Endothelial cell of umbilical vein (primary cell): ENCODE measurements around the gene NAP1L4. TPM values are rescaled to one million over a fixed set of nuclear protein-coding genes. Genes with fewer than 3 reads are reported as not detected.
"Not testable (repeated sequence)": the region's sequence is repeated elsewhere in the genome, so short reads cannot be mapped to it uniquely, and the experiment has no call there.

ENCODE experiments used
- BruUV-seq: library from RNA; stranded (reverse); fragments of 400-500 nt; replicated peaks from 2 replicates; lab custom pipeline; 2021; lab: Mats Ljungman, UMichigan
- CTCF ChIA-PET: fragments of 300-600, 350-600 bp; sonication (Branson Sonifier 250); formaldehyde crosslinking; loops from one replicate; lab custom pipeline; 2021; ENCODE audit warnings: antibody characterized with exemption, inconsistent platforms; lab: Charles Lee
- POLR2A ChIA-PET: fragments of 300-600, 350-600 bp; sonication (Branson Sonifier 250); formaldehyde crosslinking; loops from one replicate; lab custom pipeline; 2021; ENCODE audit warnings: antibody characterized with exemption, inconsistent platforms; lab: Charles Lee
- DNase-seq: peaks from one replicate; pipeline ENCODE4 v3.0.0-alpha.2; 2011; ENCODE audit warnings: low read depth, low spot score
- FAIRE-seq: peaks from 2 replicates; lab custom pipeline; 2011; peaks lifted over from hg19 to GRCh38; lab: Jason Lieb, UNC
- H2AFZ ChIP-seq: 2 replicates; pipeline ENCODE4 v1.6.0; 2012; ENCODE audit warnings: low read depth, low read length, control low read depth, inconsistent platforms
- H3K27ac ChIP-seq: 2 replicates; pipeline ENCODE4 v1.5.1; 2011; ENCODE audit warnings: low read depth, mild to moderate bottlenecking, control low read depth, low read length, moderate library complexity; ENCODE audit not compliant: insufficient read depth
- H3K27me3 ChIP-seq, 2 experiments: 2 replicates each; pipeline versions ENCODE4 v1.6.0 to v1.6.1; 2011; ENCODE audit warnings: low read length in 2 of 2, mixed read lengths in 1 of 2; ENCODE audit not compliant: control insufficient read depth in 2 of 2, insufficient read depth in 2 of 2
- H3K36me3 ChIP-seq, 2 experiments: 2 replicates in 1 of 2; 3 replicates in 1 of 2; pipeline ENCODE4 v1.5.1; 2011; ENCODE audit warnings: low read length in 2 of 2, mild to moderate bottlenecking in 1 of 2, moderate library complexity in 1 of 2; ENCODE audit not compliant: control insufficient read depth in 2 of 2, insufficient read depth in 2 of 2; ENCODE audit errors: extremely low read depth in 1 of 2
- H3K4me1 ChIP-seq: 3 replicates; pipeline ENCODE4 v1.5.1; 2011; ENCODE audit warnings: mild to moderate bottlenecking, low read length; ENCODE audit not compliant: control insufficient read depth, insufficient read depth; ENCODE audit errors: extremely low read depth
- H3K4me2 ChIP-seq: 2 replicates; pipeline ENCODE4 v1.6.1; 2011; ENCODE audit warnings: low read length, control low read depth, mixed read lengths; ENCODE audit not compliant: insufficient read depth
- H3K4me3 ChIP-seq, 3 experiments: fragments of 200-600 bp in 1 of 3; sonication (generic), shearing (Covaris generic) in 1 of 3; replicated peaks in 1 of 3; 2 replicates each; pipeline ENCODE4 v1.5.1; 2011 to 2016; ENCODE audit warnings: control low read depth in 3 of 3, low read length in 3 of 3, mild to moderate bottlenecking in 2 of 3, inconsistent platforms in 1 of 3, low read depth in 1 of 3, moderate library complexity in 1 of 3; ENCODE audit not compliant: insufficient read depth in 1 of 3
- H3K79me2 ChIP-seq: 2 replicates; pipeline ENCODE4 v1.6.0; 2012; ENCODE audit warnings: low read length, inconsistent platforms; ENCODE audit not compliant: control insufficient read depth, insufficient read depth
- H3K9ac ChIP-seq: replicated peaks from 2 replicates; pipeline ENCODE3; 2011; ENCODE audit warnings: low read length, control low read depth; ENCODE audit not compliant: insufficient read depth; ENCODE audit errors: extremely low read depth
- H3K9me1 ChIP-seq: replicated peaks from 3 replicates; pipeline ENCODE4 v1.6.0; 2011; ENCODE audit warnings: mild to moderate bottlenecking, low read length; ENCODE audit not compliant: control insufficient read depth, insufficient read depth; ENCODE audit errors: extremely low read depth
- H3K9me3 ChIP-seq: replicated peaks from 2 replicates; pipeline ENCODE4 v1.5.1; 2012; ENCODE audit warnings: low read length, inconsistent platforms; ENCODE audit not compliant: control insufficient read depth, insufficient read depth
- H4K20me1 ChIP-seq: replicated peaks from 2 replicates; pipeline ENCODE3; 2011; ENCODE audit warnings: mild to moderate bottlenecking, low read length; ENCODE audit not compliant: control insufficient read depth, insufficient read depth; ENCODE audit errors: extremely low read depth
- CTCF ChIP-seq, 2 donors: IDR thresholded peaks; 1 replicate in 1 of 2; 2 replicates in 1 of 2; pipeline ENCODE4 v1.5.1; 2011; ENCODE audit warnings: low read length in 2 of 2, mild to moderate bottlenecking in 2 of 2, moderate library complexity in 2 of 2, control low read depth in 1 of 2, inconsistent platforms in 1 of 2, low read depth in 1 of 2; ENCODE audit not compliant: insufficient read depth in 1 of 2; ENCODE audit errors: extremely low read depth in 1 of 2
- EZH2 ChIP-seq: IDR thresholded peaks from 2 replicates; pipeline ENCODE4 v1.6.1; 2012; ENCODE audit warnings: borderline replicate concordance, low read depth, mild to moderate bottlenecking, moderate library complexity, low read length, inconsistent platforms; ENCODE audit not compliant: severe bottlenecking
- FOS ChIP-seq: IDR thresholded peaks from 2 replicates; pipeline ENCODE4 v1.6.1; 2011; ENCODE audit warnings: mild to moderate bottlenecking, low read length, moderate library complexity, borderline replicate concordance; ENCODE audit not compliant: insufficient read depth
- GATA2 ChIP-seq: IDR thresholded peaks from 2 replicates; pipeline ENCODE4 v1.7.0; 2011; ENCODE audit warnings: low read depth, mild to moderate bottlenecking, moderate library complexity, mixed read lengths, low read length; ENCODE audit not compliant: insufficient read length, insufficient read depth
- JUN ChIP-seq: IDR thresholded peaks from 2 replicates; pipeline ENCODE4 v1.6.1; 2011; ENCODE audit warnings: borderline replicate concordance, low read depth; ENCODE audit not compliant: insufficient read length, insufficient read depth
- MAX ChIP-seq: IDR thresholded peaks from 2 replicates; pipeline ENCODE4 v1.6.1; 2011; ENCODE audit not compliant: insufficient read depth, insufficient read length
- MYC ChIP-seq: IDR thresholded peaks from one replicate; pipeline ENCODE4 v1.6.1; 2011; ENCODE audit warnings: mild to moderate bottlenecking, low read depth, low read length
- POLR2A ChIP-seq: IDR thresholded peaks from 2 replicates; pipeline ENCODE4 v1.6.1; 2012; ENCODE audit warnings: low read depth, mild to moderate bottlenecking, control low read depth, low read length
- POLR2AphosphoS5 ChIP-seq: IDR thresholded peaks from 2 replicates; pipeline ENCODE4 v1.6.1; 2012; ENCODE audit warnings: low read depth, mild to moderate bottlenecking, control low read depth, low read length, moderate library complexity; ENCODE audit not compliant: insufficient read depth
- dilution Hi-C: fragments of 300-500 bp; cut with MboI; formaldehyde crosslinking; loops from one replicate; pipeline ENCODE4 v1.15.0; 2019; ENCODE audit warnings: low sequenced_read_pairs; ENCODE audit not compliant: extremely low pct_ligation_motif_present
- intact Hi-C: fragments of 100-400 bp; cut with micrococcal nuclease; formaldehyde crosslinking; loops from one replicate; pipeline ENCODE4 v1.10.0; 2022
- polyA plus RNA-seq, 4 experiments: library from polyadenylated mRNA; depleted of rRNA in 3 of 4; stranded (reverse) in 3 of 4; unstranded in 1 of 4; fragments of >200 nt; gene quantifications; 2 replicates each; pipeline versions ENCODE4 v1.2.1 to v1.2.3, GENCODE V29; 2011 to 2012; ENCODE audit warnings: missing spikeins in 1 of 4
- total RNA-seq: library from RNA; stranded (reverse); gene quantifications from 2 replicates; pipeline ENCODE4 v1.2.3, GENCODE V29; 2021

NAP1L4 gene
- total and polyA plus RNA-seq, 2 donors (not counting 3 experiments of a cell fraction or from before 2014, with no cell fraction given): 100.0 to 177 TPM

- DNase-seq (no peak), FAIRE-seq (no peak)
- intact Hi-C loops: no loop called here
- H3K27me3 ChIP-seq: no peaks in the 10 kb centered on the region
- ChIA-PET POLR2A (no interaction called here), CTCF (interaction anchor here (2.7 kb wide), 1 partner anchor 11 kb away, joined by 12 read pairs; the partner anchor contains the start of gene PHLDA2)
- H3K9ac ChIP-seq: no peak overlapping the region
- no peak overlapping the region for H2AFZ ChIP-seq
- peaks cover 0 to 16% of the 10 kb centered on the region in 2 experiments for H3K36me3 ChIP-seq
- H4K20me1 ChIP-seq: no peaks in the 10 kb centered on the region
- peaks cover 2% of the 10 kb centered on the region for H3K9me3 ChIP-seq
- H3K27ac ChIP-seq: no peak overlapping the region
- no peak for TF ChIP-seq FOS
- TF ChIP-seq MAX: no peak
- TF ChIP-seq POLR2A: no peak
- no peak for TF ChIP-seq POLR2AphosphoS5
- TF ChIP-seq EZH2: no peak
- no peak for TF ChIP-seq GATA2
- TF ChIP-seq CTCF (IDR thresholded peaks at IDR 0.05; ENCODE audit: extremely low read depth in 1 of 2, insufficient read depth in 1 of 2, low read depth in 1 of 2, low read length in 2 of 2): no peak
- no peak for TF ChIP-seq JUN
- no peak for TF ChIP-seq MYC
- dilution Hi-C loops: no loop called here
- no TSS peak for BruUV-seq
- no peak overlapping the region for H3K4me3 ChIP-seq
- no peaks in the 10 kb centered on the region for H3K4me1 ChIP-seq
- no peaks in the 10 kb centered on the region for H3K9me1 ChIP-seq
- H3K79me2 ChIP-seq: no peaks in the 10 kb centered on the region
- no peak overlapping the region for H3K4me2 ChIP-seq
These were observed 51.8 kb downstream of the NAP1L4 start for GRCh38 chr11:2940147-2940920.

GRCh38 chr11:2938458-2939418, 53.4 kb downstream of the NAP1L4 start:
- H3K79me2 ChIP-seq, H2AFZ ChIP-seq, H3K27me3 ChIP-seq, FAIRE-seq, BruUV-seq, H3K27ac ChIP-seq, dilution Hi-C loops, H3K4me3 ChIP-seq, H3K36me3 ChIP-seq, H3K4me2 ChIP-seq, DNase-seq, H3K4me1 ChIP-seq, H3K9me1 ChIP-seq, POLR2A ChIA-PET, H3K9ac ChIP-seq, H4K20me1 ChIP-seq, H3K9me3 ChIP-seq: not testable (repeated sequence)
- intact Hi-C loops: loop anchor here (10.0 kb wide), 2 partner anchors 226 to 706 kb away; partner anchors contain the start of genes ART1, ART5 and OSBPL5
- CTCF ChIA-PET: interaction anchor here (0.5 to 2.7 kb wide), 2 partner anchors 9 to 74 kb away, joined by 4 to 12 read pairs; partner anchors contain the start of gene PHLDA2
